ENCODE measurements around the gene CAB39L.

DNA sequence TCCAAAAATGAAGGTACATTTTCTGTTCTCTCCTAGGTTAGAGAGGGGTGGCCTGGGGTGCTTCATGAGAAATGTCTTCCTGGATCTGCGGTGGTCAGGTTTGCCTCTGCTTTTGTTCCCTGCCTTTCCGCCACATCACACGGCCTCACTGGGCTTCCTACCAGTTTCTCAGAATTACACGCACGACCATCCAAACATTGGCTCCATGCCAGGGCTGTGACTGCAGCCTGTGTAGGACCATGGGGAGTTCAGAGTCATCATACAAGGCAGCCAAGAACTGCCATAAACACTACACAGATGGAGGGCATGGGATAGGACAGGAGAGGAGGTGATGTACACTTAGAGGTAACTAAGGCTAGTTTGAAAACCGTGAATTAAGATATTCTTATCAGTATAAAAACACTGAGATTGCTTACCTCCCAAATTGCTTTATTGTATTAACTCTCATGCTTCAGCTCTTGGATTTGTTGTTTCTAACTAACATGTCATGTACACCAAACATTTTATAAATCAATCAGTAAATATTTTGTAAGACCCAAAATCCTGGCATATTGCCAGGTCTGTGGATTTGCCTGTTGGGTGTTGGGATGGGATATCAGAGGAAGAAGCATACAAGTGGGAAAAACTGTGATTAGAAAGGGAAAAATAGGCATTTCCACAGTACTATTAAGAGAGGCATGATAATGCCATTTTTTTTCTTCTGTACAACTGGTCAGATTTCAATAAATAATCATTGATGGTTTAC, 150.9 kb downstream of the CAB39L start:
- TF ChIP-seq CREB1 (CRISPR knock-in tag; IDR thresholded peaks at IDR 0.05; ENCODE audit: low read depth) (no peak), EZH2 (IDR thresholded peaks at IDR 0.05; ENCODE audit: low read depth, unreplicated experiment) (no peak), EZH2phosphoT487 (IDR thresholded peaks at IDR 0.05; ENCODE audit: unreplicated experiment) (no peak)
- TF ChIP-seq, protein P1, sequence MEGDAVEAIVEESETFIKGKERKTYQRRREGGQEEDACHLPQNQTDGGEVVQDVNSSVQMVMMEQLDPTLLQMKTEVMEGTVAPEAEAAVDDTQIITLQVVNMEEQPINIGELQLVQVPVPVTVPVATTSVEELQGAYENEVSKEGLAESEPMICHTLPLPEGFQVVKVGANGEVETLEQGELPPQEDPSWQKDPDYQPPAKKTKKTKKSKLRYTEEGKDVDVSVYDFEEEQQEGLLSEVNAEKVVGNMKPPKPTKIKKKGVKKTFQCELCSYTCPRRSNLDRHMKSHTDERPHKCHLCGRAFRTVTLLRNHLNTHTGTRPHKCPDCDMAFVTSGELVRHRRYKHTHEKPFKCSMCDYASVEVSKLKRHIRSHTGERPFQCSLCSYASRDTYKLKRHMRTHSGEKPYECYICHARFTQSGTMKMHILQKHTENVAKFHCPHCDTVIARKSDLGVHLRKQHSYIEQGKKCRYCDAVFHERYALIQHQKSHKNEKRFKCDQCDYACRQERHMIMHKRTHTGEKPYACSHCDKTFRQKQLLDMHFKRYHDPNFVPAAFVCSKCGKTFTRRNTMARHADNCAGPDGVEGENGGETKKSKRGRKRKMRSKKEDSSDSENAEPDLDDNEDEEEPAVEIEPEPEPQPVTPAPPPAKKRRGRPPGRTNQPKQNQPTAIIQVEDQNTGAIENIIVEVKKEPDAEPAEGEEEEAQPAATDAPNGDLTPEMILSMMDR (conservative IDR thresholded peaks at IDR 0.05; ENCODE audit: low read depth in 2 of 2): no peak
- TF ChIP-seq, protein P2, sequence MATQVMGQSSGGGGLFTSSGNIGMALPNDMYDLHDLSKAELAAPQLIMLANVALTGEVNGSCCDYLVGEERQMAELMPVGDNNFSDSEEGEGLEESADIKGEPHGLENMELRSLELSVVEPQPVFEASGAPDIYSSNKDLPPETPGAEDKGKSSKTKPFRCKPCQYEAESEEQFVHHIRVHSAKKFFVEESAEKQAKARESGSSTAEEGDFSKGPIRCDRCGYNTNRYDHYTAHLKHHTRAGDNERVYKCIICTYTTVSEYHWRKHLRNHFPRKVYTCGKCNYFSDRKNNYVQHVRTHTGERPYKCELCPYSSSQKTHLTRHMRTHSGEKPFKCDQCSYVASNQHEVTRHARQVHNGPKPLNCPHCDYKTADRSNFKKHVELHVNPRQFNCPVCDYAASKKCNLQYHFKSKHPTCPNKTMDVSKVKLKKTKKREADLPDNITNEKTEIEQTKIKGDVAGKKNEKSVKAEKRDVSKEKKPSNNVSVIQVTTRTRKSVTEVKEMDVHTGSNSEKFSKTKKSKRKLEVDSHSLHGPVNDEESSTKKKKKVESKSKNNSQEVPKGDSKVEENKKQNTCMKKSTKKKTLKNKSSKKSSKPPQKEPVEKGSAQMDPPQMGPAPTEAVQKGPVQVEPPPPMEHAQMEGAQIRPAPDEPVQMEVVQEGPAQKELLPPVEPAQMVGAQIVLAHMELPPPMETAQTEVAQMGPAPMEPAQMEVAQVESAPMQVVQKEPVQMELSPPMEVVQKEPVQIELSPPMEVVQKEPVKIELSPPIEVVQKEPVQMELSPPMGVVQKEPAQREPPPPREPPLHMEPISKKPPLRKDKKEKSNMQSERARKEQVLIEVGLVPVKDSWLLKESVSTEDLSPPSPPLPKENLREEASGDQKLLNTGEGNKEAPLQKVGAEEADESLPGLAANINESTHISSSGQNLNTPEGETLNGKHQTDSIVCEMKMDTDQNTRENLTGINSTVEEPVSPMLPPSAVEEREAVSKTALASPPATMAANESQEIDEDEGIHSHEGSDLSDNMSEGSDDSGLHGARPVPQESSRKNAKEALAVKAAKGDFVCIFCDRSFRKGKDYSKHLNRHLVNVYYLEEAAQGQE (IDR thresholded peaks at IDR 0.05; ENCODE audit: unreplicated experiment): no peak

Data from GM23338 (cell line).